ENCODE data around the gene MACIR.

MACIR gene

DNA sequence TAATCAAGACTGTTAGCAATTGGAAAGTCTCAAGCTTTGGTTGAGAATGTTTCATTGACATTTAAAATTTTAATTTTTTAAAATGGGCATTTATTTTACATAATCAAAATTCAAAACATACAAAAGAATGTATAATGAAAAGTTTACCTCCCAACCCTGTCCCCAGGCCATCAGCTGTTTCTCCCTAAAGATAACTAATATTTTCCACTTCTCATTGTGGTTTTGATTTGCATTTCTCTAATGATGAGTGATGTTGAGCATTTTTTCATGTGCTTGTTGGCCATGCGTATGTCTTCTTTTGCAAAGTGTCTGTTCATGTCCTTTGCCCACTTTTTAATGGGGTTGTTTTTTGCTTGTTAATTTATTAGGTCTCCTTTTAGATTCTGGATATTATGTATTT lies 11.4 kb upstream of the MACIR start:
- no peak for ATAC-seq

DNA sequence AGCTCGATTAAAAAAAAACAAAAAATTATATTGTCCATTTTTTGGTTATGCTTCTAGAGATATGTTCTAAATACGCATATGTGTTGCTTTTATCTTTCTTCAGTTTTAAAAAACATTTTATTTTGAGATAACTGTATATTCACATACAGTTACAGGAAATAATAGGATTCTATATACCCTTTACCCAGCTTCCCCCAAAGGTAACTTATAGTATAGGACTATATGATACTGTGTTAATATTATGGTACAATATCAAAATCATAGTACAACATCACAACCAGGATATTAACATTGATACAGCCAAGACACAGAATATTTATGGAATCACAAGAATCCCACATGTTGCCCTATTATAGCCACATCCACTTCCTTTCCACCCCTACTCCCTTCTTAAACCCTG lies 9.5 kb upstream of the MACIR start:
- ATAC-seq, result no peak

DNA sequence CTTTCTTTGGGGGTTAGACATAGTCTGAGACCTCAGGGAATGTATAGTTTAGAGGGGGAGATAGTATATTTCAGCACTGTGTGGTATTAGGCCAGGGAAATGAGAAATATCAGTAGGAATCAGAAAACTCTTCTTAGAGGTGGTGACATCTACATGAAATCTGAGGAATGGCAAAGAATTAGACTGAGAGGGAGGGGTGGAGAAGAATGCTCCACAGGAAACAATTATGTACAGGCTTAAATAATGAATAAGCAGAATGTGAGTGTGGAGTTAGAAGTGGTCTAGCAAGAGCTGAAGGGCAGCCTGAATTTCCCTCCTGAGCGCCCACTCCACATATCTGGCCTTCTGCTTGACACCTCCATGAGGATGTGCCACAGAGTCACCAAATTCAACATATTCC lies 3.6 kb upstream of the MACIR start:
- ATAC-seq, result no peak

DNA sequence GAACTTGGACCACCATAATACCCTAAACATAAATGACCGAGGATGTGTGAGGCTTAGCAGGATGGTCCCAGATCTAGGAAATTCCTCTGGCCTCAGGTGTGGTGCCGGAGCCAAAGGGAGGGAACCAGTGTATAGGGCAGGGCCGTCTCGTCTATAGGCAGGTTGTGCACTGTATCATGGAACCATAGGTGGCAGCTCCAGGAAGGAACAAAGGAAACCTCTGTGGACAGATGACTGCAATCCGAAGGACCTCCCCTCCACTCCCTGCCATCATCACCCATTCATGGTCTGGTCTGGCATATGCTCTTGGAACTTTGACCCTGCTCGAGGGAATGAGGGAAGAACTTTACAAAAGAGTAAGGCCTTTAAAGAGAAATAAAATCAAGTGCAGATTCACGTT lies 2.9 kb upstream of the MACIR start:
- ATAC-seq, result no peak

DNA sequence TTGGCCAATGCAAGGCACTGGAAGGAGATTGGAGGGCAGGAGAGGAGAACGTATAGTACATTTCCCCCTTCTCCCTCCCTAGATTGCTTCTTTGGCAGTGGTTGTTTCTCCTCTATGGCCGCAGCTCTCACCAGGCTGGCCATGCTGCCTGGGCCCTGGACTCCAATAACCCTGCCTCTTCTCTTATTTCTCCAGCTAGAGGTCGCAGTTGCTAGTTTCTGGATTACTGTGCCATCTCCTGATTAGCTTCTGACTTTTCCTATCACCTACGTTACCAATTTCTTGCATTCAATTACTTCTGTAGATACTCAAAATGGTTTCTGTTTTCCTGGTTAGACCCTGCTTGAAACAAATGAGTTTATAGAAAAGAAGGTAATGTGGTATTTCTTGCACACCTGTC lies 2.4 kb upstream of the MACIR start:
- no peak for ATAC-seq

DNA sequence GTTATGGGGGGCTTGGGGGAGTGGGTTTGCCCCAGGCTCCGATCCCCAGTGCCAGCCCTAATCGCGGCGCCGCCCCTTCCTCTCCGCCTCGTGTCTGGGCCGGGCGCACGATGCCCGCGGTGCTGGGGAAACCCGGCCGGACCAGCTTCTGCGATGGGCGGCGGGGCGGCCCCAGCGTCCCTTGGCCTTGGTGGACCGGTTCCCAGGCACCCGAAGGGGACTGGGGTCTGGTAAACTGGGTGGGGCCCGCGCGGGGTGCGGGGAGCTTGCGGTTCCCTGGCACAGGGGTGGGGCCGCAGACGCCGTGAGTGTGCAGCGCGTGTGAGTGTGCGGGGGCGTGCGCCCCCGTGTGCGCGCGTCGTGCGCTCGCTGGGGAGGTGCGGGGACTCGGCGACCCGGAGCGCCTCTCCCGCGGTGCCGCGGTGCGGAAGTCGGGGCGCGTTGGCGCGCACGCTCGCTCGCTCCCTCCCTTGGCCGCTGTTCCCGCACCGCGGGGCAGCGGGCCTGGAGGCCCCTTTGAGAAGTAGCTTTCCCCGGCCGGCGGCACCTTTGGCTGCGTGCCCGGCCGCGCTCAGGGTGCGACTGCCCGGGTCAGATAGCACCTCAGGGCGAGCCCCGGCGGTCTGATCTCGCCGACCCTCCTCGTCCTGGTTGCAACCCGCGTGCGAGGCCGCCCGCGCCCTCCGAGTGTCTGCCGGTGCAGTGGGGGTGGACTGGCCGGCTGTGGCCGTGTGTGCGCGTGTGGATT lies 568 bp downstream of the MACIR start:
- peak; percentile 47 to 52 for ATAC-seq

DNA sequence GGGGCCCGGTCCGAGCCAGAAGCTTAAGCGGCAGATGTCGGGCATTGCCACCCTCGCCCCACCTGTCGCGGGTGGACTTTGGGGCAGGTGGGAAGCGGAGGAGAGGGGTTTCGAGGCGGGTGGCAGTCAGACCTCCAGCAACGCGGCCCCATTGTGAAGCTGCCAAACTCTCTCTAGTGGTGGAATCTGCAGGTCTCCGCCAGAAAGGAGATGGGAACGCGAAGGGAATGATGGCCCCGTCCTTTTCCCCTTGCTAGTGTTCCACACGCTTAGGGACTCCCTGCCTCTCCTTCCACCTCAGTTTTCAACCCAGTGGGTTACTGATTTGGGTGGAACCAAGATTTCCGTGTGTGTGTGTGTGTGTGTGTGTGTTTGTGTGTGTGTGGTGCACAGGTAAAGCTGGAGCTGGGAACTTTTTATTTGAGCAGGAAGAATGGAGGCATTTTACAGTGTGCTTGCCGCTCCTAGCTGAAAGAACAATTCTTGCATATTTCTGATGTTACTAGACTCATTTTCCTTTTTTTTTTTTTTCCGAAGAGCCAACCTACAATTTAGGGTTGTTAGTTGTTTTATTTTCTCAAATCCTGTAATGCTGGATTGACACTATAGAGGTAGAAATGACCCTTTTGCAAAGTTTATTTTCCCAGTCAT lies 1.3 kb downstream of the MACIR start:
- ATAC-seq, result no peak

DNA sequence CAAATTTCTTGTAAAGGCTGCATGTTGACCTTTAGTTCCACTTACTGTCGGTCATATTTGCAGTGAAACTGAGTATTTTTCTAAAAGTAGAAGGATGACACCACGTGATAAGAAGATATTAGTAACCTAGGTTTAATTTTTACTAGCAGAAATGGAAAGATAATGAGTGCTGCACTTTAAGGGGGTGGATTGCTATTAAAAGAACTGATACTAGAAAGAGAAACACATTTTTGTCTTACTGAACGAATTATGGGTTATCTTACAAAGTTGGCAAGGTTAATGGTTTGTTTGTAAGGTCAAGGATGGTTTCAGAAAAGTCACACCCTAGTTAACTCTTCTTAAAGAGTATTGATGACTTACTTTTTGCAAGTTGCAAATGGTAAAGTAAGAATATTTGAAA lies 2.4 kb downstream of the MACIR start:
- peak in 1 of 2 donors; percentile 3 for ATAC-seq

DNA sequence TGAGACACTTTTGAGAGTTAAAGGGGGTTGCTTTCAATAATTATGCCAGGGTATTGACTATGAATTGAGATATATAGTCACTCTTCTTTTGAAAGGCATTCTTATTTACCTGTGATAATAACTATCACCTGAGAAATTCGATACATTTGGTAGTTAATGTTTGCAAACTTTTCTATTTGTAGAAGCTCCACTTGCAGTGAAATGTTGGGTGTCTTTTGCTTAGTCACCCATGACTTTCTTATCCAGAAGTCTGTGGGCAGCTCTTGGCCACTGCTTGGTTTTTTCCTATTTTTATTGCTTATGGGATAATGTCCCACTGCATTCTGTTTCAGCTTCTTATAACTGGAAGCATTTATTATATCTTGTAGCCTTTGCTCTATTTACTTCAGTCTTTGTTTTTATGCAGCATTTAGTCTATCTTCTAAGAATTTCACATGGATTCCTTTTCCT lies 3.9 kb downstream of the MACIR start:
- ATAC-seq, result no peak

DNA sequence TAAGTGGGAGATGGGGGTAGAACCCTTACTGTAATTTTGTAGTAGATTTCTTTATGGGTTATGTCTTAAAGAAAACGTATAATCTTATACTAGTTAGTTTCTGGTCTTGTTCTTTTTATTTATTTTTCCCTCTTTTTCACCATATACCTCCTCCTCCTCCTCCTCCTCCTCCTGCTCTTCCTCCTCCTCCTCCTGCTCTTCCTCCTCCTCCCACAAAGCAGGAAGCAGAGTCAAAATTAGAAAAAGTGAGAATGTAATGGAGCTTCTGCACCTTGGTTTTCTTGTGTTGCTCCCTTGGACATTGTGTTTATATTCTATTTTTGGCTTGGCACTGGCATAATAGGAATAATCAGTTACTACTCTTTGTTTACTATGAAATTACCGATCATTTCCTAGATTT lies 4.5 kb downstream of the MACIR start:
- no peak for ATAC-seq

DNA sequence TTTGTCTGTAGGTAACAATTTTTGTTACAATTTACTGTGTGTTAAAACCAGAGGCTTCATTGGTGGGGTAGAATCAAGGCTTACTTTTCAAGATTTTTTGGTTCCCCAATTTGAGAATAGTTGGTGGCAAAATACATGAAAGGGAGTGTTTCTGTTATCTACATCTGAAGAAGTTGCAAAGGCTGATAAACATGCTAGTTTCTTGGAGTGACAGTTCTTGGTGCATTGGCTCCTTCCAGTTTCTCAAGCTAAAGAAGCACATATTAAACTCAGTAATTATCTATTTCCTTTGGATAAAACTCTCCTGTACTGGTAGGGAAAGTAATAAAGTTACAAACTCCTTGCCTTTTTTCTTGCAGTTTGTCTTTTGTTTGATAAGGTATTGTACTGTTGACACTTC lies 5.9 kb downstream of the MACIR start:
- ATAC-seq, result no peak

DNA sequence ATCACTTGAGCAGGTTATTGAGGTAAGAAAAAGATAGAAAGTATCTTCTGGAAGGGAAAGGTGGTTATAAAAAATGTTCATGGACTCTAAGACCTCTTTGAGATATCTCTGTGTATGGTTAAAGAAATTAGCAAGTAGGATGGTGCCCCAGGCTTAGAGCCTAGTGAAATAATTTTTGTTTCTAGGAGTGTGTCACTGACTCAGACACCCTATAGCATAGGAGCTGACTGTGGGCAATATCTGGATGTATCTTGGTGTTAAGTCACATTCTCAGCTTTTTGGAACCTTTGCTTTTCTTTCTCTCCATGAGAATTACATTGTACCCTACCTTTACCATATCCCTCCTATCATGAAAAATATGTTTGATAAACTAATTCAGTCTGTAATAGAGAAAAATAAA lies 12.0 kb downstream of the MACIR start:
- peak in 1 of 2 donors; percentile 24 for ATAC-seq

DNA sequence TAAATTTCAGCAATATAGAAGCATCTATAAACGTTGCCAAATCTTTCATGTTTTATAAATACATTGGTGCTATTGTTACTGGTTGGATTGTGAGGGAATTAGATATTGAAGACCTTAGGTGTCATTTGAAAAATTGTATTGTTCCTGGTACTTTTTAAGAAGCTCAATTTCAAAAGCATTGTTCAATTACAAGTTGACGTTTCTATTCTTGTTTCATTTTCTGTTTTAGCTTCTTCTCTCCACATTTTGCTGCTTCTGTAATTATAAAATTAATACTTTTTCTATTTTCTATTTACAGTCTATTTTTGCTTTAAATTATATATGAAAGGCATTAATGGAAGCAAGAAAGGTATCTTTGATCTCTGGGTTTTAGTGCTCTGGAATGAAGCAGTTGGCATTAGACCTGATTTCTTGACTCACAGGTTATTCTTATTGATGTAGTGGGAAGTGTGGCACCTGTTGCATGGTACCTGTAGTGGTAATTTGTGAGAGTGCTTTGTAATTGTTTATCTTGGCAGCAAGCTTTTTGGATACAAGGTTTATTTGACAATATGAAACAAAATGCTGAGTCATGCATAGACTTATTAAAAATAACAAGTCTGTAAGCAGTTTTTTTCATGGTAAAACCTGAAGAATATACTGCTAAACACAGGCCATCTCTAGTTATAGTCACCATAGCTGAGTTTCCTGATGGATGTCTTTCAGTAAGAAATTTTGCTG lies 13.2 kb downstream of the MACIR start:
- ATAC-seq, result no peak

DNA sequence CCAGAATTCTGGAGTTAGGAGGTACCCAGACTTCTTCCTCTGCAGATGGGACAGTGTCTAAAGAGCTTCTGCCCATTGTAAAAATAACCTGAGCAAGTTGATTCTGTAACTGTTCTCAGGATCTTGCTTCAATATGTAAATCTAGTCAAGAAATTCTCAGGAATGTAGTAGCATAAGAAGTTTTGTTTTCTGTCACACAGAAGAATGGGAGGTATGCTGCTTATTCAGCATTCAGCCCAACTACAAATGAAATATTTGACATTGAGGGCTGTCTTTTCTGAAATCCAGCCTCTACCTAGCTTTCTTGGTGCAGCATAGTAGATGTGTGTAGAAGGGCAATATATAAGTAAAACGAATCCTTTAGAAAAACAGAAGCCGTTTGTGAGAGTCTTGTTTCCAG lies 13.8 kb downstream of the MACIR start:
- no peak for ATAC-seq

DNA sequence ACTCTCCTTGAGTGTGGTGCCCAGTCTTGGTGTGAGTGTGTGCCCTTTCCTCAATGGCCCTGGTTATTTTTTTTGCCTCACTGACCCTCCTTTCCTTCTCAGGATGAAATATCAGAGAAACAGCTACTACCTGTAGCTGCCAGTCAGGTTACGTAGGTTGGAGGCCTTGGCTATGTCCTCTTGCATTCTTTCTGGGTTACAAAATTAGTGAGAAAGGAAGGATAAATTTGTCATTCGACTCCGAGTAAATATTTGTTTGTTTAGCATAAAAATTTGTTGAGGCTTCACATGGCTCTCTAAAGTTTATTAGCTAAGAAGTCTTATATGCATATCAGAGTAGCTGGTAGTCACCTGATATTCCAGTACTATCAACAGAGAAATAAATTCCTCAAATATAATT lies 15.4 kb downstream of the MACIR start:
- no peak for ATAC-seq

DNA sequence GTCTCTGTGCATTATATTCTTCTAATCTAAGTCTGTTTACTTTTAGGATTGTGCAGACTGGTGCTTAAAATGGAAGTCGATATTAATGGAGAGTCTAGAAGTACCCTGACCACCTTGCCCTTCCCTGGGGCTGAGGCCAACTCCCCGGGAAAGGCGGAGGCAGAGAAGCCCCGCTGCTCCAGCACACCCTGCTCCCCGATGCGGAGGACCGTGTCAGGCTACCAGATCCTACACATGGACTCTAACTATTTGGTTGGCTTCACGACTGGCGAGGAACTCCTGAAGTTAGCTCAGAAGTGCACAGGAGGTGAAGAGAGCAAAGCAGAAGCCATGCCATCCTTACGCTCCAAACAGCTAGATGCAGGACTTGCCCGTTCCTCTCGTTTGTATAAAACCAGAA lies 17.3 kb downstream of the MACIR start:
- no peak for ATAC-seq

DNA sequence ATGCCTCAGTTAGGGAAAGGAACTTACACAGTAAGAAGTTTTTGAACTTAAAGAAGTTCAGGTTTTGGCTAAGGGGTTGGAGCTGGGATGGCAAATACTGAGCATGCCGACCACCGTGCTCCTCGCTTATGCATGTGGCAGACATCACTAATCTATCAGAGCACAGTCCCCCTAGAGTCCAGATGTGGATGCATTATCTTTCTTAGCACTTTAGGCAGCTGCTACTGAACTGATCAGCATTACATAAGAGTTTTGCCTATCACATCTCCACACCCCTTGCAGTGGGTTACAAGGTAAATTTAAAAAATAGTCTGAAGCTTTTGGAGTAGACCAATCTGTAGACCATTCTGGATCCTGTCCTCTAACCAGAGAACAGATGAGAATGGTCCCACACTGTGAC lies 22.4 kb downstream of the MACIR start:
- ATAC-seq, result no peak

DNA sequence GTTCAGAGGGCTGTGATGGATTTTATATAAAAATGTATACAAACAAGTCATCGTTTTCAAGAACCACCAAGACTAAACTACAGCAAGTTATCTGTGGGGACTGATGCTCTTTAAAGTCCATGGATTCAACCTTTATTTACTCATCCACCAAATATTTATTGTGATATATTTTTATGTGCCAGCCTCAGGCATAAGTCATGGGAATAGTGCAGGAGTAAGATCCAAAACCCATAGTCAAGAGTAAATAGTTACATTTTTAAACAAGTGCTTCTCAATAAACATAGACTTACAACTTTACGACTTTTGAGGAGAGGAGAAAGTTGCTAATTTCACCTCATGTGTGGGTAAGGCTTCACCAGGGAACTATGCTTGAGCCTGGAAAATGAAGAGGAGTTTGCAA lies 24.6 kb downstream of the MACIR start:
- ATAC-seq, result no peak

DNA sequence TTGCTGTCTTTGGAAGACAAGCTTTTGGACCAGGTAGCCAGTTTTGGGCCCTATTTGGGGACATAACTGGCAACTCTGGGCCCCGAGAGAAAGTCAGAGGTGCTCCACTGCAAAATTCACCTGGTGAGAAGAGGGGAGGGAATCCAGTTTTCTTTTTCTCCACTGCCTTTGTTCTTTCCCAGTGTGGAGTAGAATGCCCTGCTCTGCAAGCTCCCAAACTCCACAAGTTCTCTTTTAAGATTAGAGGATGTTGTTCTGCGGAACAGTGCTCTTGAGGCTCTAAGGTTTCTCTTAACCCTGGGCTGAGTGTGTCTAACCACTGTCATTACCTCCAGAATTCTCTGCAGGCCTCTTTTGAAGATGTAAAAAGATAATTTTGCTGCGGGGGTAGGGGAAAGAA lies 25.3 kb downstream of the MACIR start:
- ATAC-seq, result no peak

DNA sequence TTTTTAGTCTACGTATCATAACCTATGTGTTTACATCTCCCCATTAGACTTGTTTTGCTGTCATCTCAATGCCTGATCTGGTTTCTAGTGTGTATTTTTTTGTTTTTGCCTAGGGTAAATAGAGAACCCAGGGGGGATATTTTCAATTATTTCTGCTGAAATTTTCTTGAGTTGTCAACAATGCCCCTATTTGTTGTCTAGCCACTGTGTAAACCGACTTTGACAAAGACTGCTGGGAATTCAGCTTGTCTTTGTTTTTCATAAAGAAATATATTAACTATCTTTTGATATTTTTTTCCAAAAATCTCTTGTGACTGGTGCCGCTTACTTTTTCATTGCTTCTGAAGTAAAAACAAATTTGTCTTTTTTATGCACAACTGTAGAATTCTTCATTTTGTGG lies 28.1 kb downstream of the MACIR start:
- no peak for ATAC-seq

DNA sequence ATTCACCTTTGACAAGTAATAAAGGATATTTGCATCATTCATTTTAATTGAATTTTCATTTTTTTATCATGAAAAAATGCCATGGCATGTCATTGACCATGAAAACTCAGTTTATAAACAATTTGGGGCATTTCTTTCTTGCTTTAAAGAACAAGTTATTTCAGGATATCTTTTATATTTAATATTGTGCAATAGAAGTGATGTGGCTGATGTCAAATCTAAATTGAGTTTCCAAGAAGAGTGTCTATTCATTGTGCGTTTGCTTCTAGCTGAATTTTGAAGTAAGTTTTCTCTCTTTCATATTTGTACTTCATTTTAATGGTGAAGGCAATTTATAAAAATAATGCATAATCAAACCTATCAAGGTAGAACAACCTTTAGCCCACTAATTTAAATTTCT lies 30.5 kb downstream of the MACIR start:
- ATAC-seq, result no peak

DNA sequence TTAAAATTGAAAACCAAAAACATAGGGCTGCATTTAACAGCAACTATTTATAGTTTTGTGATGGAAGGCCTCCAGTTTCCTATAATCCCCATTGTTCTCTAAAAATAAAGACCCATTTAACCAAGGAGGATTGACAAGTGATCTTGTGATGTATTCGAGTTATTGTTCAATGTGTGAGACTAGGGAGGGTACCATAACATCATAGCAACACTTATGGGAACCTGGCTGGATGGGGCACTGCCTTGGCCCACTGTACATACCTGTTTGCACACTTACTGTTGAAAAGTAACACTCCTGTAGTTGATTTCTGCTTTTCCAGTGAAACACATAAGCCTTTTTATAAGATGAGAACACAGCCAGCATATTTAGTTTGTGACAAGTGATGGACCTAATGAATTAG lies 32.3 kb downstream of the MACIR start:
- no peak for ATAC-seq

DNA sequence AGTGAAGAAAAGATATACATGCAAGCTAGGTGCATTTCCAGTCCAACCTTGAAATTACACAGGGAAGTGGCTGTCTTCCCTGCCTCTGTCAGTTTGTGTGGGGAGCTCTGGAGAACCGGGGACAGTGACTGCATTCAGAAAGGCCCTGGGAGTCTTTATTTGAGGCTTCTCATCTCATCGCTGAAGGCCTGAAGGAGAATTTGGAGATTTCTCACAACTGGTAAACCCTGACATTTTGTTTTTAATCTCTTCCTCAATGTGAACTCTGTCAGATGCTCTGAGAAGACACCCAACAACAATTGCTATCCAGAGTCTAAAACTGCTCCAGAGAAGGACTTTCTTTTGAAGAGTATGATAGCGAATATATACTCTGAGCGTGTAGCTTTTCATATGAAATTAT lies 33.0 kb downstream of the MACIR start:
- no peak for ATAC-seq

DNA sequence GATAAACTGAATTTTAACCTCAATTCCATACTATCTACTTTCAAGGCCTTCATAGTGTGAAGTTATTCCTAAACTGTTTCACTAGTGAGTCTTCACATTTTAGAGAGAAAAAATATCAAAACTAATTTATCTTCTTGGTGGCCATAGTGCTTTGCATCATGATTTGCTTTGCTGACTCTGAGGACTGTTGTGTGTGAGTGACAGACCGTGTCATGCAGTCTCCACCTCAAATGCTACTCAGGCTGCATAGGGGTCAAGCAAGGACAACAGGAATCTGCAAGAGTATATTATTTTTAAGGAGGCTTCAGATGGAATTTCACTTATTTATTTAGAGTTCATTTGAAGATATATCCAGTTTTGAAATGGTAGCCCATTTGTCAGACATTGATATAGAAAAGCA lies 34.5 kb downstream of the MACIR start:
- no peak for ATAC-seq
